Brain microvascular endothelial cell (primary cell): ENCODE data around the gene NCK1.

Source experiments
- DNase-seq: peaks from one replicate; pipeline ENCODE4 v3.0.0-alpha.2; 2020
- H3K27ac ChIP-seq: fragments of 250-450 bp; sonication (Bioruptor Pico); 2 replicates; pipeline ENCODE4 v1.5.1; 2020; ENCODE audit warnings: mild to moderate bottlenecking, moderate library complexity
- H3K27me3 ChIP-seq: fragments of 250-450 bp; sonication (Bioruptor Pico); replicated peaks from 2 replicates; pipeline ENCODE4 v1.5.1; 2020; ENCODE audit warnings: mild to moderate bottlenecking
- H3K36me3 ChIP-seq: fragments of 250-450 bp; sonication (Bioruptor Pico); replicated peaks from 2 replicates; pipeline ENCODE4 v1.5.1; 2020; ENCODE audit warnings: mild to moderate bottlenecking
- H3K4me3 ChIP-seq: 2 replicates; pipeline ENCODE4 v1.5.1; 2011; ENCODE audit warnings: low read depth, mild to moderate bottlenecking, control low read depth, low read length, moderate library complexity
- in situ Hi-C: cut with HindIII; loops from 2 replicates; pipeline ENCODE4 v1.10.0; 2017; ENCODE audit warnings: low sequenced_read_pairs, low pct_ligation_motif_present
- TF ChIP-seq, protein P1 (sequence below): IDR thresholded peaks from 2 replicates; pipeline ENCODE4 v1.5.1; 2011; ENCODE audit warnings: low read depth, mild to moderate bottlenecking, moderate library complexity, low read length, control low read depth, inconsistent platforms; ENCODE audit errors: missing control alignments

NCK1 gene

DNA sequence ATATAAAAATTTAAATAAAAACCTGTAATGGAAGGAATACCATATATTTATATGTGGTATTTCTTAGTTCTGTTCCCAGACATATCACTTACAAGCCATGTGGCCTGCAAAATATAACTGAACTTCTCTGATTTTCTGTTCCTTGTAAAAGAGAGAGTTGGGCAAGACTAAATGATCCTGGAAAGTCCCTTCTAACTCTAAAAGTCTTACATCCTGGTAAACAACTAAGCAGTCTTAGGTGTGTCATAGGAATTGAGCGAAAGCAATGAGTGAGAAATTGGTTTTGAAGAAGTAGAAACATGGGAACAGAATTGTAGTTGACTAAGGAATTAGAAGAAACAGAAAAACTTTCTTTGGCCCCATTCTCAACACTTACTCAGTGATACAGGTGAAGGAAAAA is 70.5 kb downstream of the NCK1 start:
- DNase-seq: no peak
- Histone ChIP-seq H3K27ac (no peak overlapping the region), H3K4me3 (no peak overlapping the region), H3K36me3 (peaks cover 5% of the 10 kb centered on the region), H3K27me3 (no peaks in the 10 kb centered on the region)
- in situ Hi-C loops: no loop called here
- TF ChIP-seq, protein P1, sequence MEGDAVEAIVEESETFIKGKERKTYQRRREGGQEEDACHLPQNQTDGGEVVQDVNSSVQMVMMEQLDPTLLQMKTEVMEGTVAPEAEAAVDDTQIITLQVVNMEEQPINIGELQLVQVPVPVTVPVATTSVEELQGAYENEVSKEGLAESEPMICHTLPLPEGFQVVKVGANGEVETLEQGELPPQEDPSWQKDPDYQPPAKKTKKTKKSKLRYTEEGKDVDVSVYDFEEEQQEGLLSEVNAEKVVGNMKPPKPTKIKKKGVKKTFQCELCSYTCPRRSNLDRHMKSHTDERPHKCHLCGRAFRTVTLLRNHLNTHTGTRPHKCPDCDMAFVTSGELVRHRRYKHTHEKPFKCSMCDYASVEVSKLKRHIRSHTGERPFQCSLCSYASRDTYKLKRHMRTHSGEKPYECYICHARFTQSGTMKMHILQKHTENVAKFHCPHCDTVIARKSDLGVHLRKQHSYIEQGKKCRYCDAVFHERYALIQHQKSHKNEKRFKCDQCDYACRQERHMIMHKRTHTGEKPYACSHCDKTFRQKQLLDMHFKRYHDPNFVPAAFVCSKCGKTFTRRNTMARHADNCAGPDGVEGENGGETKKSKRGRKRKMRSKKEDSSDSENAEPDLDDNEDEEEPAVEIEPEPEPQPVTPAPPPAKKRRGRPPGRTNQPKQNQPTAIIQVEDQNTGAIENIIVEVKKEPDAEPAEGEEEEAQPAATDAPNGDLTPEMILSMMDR: no peak

GRCh38 chr3:136932978-136933772 is 71.2 kb downstream of the NCK1 start:
- H3K36me3 ChIP-seq: peaks cover 4% of the 10 kb centered on the region
- DNase-seq: no peak
- no peak overlapping the region for H3K27ac ChIP-seq
- in situ Hi-C loops: no loop called here
- H3K27me3 ChIP-seq: no peaks in the 10 kb centered on the region
- TF ChIP-seq, protein P1: no peak
- H3K4me3 ChIP-seq: no peak overlapping the region

GRCh38 chr3:136937175-136937574 is 75.2 kb downstream of the NCK1 start:
- in situ Hi-C loops: no loop called here
- DNase-seq: no peak
- Histone ChIP-seq H3K4me3 (no peak overlapping the region), H3K36me3 (peaks cover 2% of the 10 kb centered on the region), H3K27ac (no peak overlapping the region), H3K27me3 (no peaks in the 10 kb centered on the region)
- TF ChIP-seq, protein P1: no peak

DNA sequence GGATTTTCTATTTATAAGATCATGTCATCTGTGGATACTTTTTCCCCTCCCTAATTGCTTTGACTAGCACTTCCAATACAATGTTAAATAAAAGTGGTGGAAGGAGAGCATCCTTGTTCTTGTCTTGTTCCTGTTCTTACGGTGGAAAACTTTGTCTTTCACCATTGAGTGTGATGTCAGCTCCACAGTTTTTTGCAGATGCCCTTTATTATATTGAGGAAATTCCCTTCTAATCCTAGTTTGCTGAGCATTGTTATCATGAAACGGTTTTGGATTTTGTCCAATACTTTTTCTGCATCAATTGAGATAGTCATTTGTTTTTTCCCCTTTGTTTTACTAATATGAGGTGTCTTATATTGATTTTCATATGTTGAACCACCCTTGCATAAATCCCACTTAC is 75.8 kb downstream of the NCK1 start:
- Histone ChIP-seq H3K36me3 (peaks cover 2% of the 10 kb centered on the region), H3K27ac (no peak overlapping the region), H3K27me3 (no peaks in the 10 kb centered on the region), H3K4me3 (no peak overlapping the region)
- in situ Hi-C loops: no loop called here
- no peak for DNase-seq
- TF ChIP-seq, protein P1: no peak

GRCh38 chr3:136938334-136938733 is 76.3 kb downstream of the NCK1 start:
- Histone ChIP-seq H3K4me3 (no peak overlapping the region), H3K36me3 (peaks cover 2% of the 10 kb centered on the region), H3K27ac (no peak overlapping the region), H3K27me3 (no peaks in the 10 kb centered on the region)
- in situ Hi-C loops: no loop called here
- peak; percentile 39 for DNase-seq
- TF ChIP-seq, protein P1: no peak

DNA sequence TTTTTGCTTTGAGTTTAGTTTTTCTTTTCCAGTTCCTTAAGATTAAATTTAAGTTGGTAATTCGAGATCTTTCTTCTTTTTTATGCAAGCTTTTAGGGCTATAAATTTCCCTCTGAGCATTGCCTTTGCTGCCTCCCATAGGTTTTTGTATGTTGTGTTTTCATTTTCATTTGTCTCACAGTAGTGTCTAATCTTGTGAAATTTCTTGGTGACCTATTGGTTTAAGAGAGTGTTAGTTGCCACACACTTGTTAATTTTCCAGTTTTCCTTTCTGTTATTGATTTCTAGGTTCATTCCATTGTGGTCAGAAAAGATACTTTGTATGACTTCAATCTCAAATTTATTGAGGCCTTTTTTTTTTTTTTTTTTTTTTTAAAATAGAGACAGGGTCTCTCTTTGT is 77.5 kb downstream of the NCK1 start:
- in situ Hi-C loops: no loop called here
- no peak overlapping the region for H3K27ac ChIP-seq
- no peaks in the 10 kb centered on the region for H3K27me3 ChIP-seq
- TF ChIP-seq, protein P1: no peak
- no peak overlapping the region for H3K4me3 ChIP-seq
- no peaks in the 10 kb centered on the region for H3K36me3 ChIP-seq
- DNase-seq: no peak
